Measurements from ENCODE around the gene GYPA. TPM values are rescaled to one million over a fixed set of nuclear protein-coding genes. Genes with fewer than 3 reads are reported as not detected.

Gene GYPA
- total and polyA plus RNA-seq, 2 experiments from 2014 or later: not detected

DNA sequence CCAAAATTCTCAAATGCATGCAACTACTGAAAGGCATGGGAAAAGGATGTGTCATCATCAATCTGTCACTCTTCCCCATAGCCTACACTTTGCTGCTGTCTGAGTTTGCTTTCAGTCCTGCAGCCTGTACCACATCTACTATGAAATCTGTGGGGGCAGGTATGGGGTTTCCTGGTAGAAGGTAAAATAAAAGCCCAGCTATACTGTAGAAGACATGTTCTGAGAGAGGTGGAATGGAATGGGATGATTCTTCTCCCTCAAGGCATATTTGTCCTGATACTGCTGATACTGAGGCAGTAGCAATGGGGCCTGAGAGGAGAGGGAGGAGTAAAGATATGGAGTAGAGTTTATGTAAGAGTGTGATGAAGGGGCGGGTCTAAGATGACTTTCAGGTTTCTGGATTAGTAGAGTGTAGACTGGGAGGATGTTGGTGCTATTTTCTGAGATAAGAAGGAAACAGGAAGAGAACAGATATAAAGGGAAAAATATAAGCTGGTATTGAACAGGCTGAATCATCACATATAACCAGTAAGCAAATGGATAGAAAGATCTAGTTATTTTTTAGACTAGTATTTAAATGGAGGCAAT is 38.7 kb upstream of the GYPA start (continued):
- TF ChIP-seq ETS1 (IDR thresholded peaks at IDR 0.05) (no peak), ZNF331 (CRISPR knock-in tag; IDR thresholded peaks at IDR 0.05; ENCODE audit: low read depth) (no peak), NANOG (IDR thresholded peaks at IDR 0.05; ENCODE audit: borderline replicate concordance) (no peak), CREB1 (CRISPR knock-in tag; IDR thresholded peaks at IDR 0.05; ENCODE audit: low read depth) (no peak), EZH2phosphoT487 (IDR thresholded peaks at IDR 0.05; ENCODE audit: unreplicated experiment) (no peak)

GRCh38 chr4:144178414-144178813 is 37.9 kb upstream of the GYPA start:
- H3K36me3 Mint-ChIP-seq (ENCODE audit: low read depth): no peaks in the 10 kb centered on the region
- H3K4me3 Mint-ChIP-seq: no peak overlapping the region
- H3K27ac Mint-ChIP-seq: no peak overlapping the region; the same call in 1 of the 2 replicates

More at GRCh38 chr4:144178414-144178813, 37.9 kb upstream of the GYPA start:
- Mint-ChIP-seq H3K4me1 (peaks cover 17% of the 10 kb centered on the region), H3K27me3 (ENCODE audit: insufficient read depth, low read depth, poor library complexity) (no peaks in the 10 kb centered on the region), H3K9me3 (no peaks in the 10 kb centered on the region)
- no peak for TF ChIP-seq ETS1 (IDR thresholded peaks at IDR 0.05)
- no peak for TF ChIP-seq CREB1 (CRISPR knock-in tag; IDR thresholded peaks at IDR 0.05; ENCODE audit: low read depth)
- TF ChIP-seq, protein P1, sequence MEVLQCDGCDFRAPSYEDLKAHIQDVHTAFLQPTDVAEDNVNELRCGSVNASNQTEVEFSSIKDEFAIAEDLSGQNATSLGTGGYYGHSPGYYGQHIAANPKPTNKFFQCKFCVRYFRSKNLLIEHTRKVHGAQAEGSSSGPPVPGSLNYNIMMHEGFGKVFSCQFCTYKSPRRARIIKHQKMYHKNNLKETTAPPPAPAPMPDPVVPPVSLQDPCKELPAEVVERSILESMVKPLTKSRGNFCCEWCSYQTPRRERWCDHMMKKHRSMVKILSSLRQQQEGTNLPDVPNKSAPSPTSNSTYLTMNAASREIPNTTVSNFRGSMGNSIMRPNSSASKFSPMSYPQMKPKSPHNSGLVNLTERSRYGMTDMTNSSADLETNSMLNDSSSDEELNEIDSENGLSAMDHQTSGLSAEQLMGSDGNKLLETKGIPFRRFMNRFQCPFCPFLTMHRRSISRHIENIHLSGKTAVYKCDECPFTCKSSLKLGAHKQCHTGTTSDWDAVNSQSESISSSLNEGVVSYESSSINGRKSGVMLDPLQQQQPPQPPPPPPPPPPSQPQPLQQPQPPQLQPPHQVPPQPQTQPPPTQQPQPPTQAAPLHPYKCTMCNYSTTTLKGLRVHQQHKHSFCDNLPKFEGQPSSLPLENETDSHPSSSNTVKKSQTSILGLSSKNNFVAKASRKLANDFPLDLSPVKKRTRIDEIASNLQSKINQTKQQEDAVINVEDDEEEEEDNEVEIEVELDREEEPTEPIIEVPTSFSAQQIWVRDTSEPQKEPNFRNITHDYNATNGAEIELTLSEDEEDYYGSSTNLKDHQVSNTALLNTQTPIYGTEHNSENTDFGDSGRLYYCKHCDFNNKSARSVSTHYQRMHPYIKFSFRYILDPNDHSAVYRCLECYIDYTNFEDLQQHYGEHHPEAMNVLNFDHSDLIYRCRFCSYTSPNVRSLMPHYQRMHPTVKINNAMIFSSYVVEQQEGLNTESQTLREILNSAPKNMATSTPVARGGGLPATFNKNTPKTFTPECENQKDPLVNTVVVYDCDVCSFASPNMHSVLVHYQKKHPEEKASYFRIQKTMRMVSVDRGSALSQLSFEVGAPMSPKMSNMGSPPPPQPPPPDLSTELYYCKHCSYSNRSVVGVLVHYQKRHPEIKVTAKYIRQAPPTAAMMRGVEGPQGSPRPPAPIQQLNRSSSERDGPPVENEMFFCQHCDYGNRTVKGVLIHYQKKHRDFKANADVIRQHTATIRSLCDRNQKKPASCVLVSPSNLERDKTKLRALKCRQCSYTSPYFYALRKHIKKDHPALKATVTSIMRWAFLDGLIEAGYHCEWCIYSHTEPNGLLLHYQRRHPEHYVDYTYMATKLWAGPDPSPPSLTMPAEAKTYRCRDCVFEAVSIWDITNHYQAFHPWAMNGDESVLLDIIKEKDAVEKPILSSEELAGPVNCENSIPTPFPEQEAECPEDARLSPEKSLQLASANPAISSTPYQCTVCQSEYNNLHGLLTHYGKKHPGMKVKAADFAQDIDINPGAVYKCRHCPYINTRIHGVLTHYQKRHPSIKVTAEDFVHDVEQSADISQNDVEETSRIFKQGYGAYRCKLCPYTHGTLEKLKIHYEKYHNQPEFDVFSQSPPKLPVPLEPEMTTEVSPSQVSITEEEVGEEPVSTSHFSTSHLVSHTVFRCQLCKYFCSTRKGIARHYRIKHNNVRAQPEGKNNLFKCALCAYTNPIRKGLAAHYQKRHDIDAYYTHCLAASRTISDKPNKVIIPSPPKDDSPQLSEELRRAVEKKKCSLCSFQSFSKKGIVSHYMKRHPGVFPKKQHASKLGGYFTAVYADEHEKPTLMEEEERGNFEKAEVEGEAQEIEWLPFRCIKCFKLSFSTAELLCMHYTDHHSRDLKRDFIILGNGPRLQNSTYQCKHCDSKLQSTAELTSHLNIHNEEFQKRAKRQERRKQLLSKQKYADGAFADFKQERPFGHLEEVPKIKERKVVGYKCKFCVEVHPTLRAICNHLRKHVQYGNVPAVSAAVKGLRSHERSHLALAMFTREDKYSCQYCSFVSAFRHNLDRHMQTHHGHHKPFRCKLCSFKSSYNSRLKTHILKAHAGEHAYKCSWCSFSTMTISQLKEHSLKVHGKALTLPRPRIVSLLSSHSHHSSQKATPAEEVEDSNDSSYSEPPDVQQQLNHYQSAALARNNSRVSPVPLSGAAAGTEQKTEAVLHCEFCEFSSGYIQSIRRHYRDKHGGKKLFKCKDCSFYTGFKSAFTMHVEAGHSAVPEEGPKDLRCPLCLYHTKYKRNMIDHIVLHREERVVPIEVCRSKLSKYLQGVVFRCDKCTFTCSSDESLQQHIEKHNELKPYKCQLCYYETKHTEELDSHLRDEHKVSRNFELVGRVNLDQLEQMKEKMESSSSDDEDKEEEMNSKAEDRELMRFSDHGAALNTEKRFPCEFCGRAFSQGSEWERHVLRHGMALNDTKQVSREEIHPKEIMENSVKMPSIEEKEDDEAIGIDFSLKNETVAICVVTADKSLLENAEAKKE (CRISPR knock-in tag; IDR thresholded peaks at IDR 0.05): no peak
- no peak for TF ChIP-seq STAT1 (IDR thresholded peaks at IDR 0.05; ENCODE audit: unreplicated experiment)
- TF ChIP-seq ZNF331 (CRISPR knock-in tag; IDR thresholded peaks at IDR 0.05; ENCODE audit: low read depth): no peak
- TF ChIP-seq CTCF (conservative IDR thresholded peaks at IDR 0.05; ENCODE audit: low read depth in 2 of 2): no peak
- no peak for TF ChIP-seq EZH2phosphoT487 (IDR thresholded peaks at IDR 0.05; ENCODE audit: unreplicated experiment)
- TF ChIP-seq JUNB (IDR thresholded peaks at IDR 0.05; ENCODE audit: unreplicated experiment): no peak
- peak overlapping the region; percentile 40 for H3K4me2 ChIP-seq
- 0 out of 2 replicates have a peak, but pooled peaks cover 3% of the 10 kb centered on the region for H3K9me2 ChIP-seq (ENCODE audit: insufficient read depth)
- DNase-seq (ENCODE audit: low spot score): peak; percentile 57
- H3K27ac ChIP-seq (ENCODE audit: low read depth): no peak overlapping the region
- no peaks in the 10 kb centered on the region for H4K20me1 ChIP-seq (replicated peaks; ENCODE audit: insufficient read depth)
- no peaks in the 10 kb centered on the region for H3K79me2 ChIP-seq (replicated peaks; ENCODE audit: insufficient read depth)
- H3K4me1 ChIP-seq (ENCODE audit: insufficient read depth): 0 out of 2 replicates have a peak, but pooled peaks cover 10% of the 10 kb centered on the region
- peak; percentile 81 for ATAC-seq
- H3F3A ChIP-seq (replicated peaks; ENCODE audit: low read depth): no peaks in the 10 kb centered on the region
- no peak overlapping the region for H3K4me3 ChIP-seq
- no peak overlapping the region for H2AFZ ChIP-seq
- no peaks in the 10 kb centered on the region for H3K27me3 ChIP-seq (ENCODE audit: insufficient read depth)
- no peaks in the 10 kb centered on the region for H3K36me3 ChIP-seq (ENCODE audit: insufficient read depth)

Measured in GM23338 (cell line).